Activated T-helper 1 cell treated with Interleukin-2 at 50 U/mL for 16 hours (primary cell): ENCODE measurements around the gene AUTS2.
"Not testable (repeated sequence)": the region's sequence is repeated elsewhere in the genome, so short reads cannot be mapped to it uniquely, and the experiment has no call there.

Experiments used
- DNase-seq: peaks from one replicate; pipeline ENCODE4 v3.0.0-alpha.2; 2020; ENCODE audit warnings: low read depth

Gene AUTS2

DNA sequence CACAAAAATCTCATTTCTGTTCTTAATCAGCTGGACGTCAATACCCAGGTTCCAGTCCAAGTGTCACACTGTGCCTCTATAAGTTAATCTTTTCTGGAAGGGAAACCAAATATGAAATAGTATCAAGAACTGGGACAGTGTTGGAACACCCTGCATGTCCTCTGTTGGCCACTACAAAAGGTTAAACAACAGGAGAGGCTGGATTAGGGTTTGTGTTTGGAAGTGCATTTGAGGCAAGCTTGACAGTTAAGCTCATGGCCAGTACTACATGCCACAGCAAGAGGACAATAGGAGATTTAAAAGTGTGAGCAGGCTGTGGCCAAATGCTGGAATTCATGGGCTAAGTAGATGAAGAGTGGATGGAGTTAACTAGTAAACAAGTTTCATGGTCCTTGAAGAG lies 751.5 kb downstream of the AUTS2 start:
- DNase-seq: no peak

DNA sequence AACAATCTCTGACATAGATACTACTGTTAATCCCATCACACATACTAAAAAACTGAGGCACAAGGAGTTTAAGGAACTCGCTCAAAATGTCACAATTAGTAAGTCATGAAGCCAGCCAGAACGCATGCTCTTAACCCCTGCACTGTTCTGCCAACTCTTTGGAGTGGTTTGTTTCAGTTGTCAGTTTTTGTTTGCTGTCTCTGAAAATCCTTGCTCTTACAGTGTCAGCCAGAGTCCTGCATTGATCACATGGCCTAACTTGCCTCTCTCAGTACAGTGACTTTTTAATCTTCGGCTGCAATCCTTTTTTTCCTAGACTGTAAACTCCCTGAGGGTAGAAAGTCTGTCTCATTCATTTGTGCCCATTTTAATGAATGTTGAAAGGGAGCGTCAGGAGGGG lies 753.8 kb downstream of the AUTS2 start:
- DNase-seq: no peak

- no peak for DNase-seq
Measured at GRCh38 chr7:70352906-70353305, 754.6 kb downstream of the AUTS2 start.

- no peak for DNase-seq
Measured at GRCh38 chr7:70353330-70353945, 755.2 kb downstream of the AUTS2 start.

DNA sequence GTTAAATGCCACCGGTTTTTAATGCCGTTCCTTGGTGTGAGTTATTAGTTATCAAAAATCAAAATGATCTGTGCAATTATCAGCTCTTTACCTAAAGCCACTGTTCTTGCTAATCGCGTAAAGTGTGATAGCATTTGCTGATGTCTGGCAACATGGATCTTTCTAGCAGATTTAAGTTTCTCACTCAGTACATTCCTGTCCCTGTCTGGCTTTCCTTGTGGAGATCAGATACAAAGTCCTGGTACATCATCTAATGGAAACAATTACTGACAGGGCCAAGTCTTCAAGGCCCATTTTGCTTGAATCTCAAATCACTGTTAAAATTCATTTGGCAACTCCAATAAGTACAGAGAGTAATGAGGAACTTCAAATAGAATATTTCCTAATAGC lies 755.7 kb downstream of the AUTS2 start:
- DNase-seq: no peak

DNA sequence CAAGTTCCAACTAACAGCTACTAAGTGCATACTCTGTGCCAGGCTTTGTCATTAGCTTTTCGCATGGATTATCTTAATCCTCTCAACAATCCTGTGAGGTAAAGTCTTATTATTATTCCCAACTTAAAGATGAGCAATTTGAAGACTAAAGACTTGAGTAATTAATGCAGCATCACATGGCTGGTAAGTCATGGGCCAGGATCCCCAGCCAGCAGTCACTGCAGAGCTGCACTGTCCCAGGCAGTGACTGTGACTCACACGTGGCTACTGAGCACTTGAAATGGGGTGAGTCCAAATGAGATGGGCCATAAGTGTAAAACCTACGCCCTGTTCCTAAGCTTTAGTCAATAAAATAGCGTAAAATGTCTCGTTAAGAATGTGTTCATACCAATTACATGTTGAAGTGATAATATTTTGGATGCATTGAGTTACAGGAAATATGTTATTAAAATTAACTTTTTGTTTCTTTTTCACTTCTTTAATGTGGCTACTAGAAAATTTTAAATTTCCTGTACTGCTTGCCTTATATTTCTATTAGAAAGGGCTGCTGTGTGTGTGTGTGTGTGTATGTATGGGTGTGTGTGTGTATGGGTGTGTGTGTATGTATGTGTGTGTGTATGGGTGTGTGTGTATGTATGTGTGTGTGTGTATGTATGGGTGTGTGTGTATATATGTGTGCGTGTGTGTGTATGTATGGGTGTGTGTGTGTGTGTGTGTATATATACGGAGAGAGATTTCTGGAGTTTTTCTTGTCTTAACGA lies 756.3 kb downstream of the AUTS2 start:
- DNase-seq: no peak

DNA sequence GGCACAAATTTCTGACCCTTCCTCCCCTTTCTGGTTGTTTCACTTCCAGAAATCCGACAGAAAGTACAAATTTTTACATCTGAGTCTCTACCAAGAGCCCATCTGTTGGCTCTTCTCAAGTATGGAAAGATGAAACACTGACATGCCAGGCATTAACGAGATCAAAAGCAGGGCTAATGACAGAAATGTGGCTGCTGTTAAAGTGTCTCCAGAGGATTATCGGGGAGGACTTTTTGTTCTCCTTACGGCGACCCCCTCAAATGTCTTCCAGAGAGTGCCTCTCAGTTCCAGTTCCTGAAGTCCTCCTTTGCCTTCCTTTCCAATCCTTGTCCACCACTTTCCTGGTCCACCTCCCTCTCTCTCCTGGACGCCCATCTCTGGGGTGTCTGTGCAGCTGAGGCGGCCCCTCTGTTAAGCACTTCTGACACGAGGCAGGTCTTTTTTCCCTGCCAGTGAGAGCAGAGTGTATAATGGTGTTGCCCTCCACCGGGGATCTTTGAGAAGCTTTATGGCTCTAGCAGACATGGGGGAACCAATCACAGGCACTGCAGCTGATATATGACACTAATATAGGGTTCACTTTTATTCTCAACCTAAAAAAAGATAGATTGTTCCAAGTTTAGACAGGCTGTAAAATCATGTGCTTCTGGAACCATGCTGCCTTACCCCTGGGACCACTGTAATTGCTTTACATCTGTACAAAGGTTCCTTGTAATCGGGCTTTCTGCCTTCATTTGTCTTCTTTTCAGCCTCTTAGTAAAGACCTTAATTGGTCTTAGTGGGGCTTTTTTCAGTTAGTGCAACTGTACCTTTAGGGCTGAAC lies 757.1 kb downstream of the AUTS2 start:
- DNase-seq: no peak

GRCh38 chr7:70356085-70356786 lies 758.0 kb downstream of the AUTS2 start:
- no peak for DNase-seq

GRCh38 chr7:70356787-70357328 lies 758.6 kb downstream of the AUTS2 start:
- DNase-seq: no peak

- DNase-seq: no peak
Measured at GRCh38 chr7:70360557-70360956, 762.3 kb downstream of the AUTS2 start.

DNA sequence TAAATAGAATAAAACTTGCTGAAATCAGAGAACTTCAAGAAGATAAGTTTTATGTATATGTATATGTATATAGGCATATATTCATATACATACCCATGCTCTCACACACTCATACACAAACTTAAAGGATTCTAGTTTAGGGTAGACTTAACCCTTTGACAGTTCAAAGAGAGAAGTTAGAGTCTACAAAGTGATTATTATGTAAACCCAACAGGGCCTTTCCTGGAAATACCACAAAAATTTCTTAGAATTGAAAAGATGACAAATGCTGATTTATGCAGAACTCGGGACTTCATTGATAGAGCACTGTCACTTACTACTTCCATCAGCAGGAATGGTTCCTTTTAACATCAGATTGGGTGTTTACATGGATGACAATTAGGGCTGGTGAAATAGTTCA lies 763.5 kb downstream of the AUTS2 start:
- DNase-seq: no peak

GRCh38 chr7:70364393-70364792 lies 766.1 kb downstream of the AUTS2 start:
- not testable (repeated sequence) for DNase-seq

DNA sequence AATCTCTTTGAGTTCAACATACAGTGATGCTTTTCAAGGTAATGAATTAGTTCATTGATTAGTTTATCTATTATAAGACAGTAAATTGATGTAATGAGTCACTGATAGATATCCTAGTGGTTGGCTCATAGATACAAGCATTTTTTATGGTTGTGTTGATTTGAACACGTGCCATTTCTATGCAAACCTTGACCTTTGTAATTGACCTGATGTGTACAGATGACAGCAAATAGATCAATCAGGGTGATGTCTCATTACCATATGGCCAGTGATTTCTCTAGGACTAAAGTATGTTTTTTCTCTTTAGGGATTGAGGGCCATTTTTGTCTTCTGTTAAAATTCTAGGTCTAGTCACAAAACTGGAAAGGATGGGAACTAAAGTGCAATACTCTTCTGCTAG lies 773.4 kb downstream of the AUTS2 start:
- DNase-seq: no peak

DNA sequence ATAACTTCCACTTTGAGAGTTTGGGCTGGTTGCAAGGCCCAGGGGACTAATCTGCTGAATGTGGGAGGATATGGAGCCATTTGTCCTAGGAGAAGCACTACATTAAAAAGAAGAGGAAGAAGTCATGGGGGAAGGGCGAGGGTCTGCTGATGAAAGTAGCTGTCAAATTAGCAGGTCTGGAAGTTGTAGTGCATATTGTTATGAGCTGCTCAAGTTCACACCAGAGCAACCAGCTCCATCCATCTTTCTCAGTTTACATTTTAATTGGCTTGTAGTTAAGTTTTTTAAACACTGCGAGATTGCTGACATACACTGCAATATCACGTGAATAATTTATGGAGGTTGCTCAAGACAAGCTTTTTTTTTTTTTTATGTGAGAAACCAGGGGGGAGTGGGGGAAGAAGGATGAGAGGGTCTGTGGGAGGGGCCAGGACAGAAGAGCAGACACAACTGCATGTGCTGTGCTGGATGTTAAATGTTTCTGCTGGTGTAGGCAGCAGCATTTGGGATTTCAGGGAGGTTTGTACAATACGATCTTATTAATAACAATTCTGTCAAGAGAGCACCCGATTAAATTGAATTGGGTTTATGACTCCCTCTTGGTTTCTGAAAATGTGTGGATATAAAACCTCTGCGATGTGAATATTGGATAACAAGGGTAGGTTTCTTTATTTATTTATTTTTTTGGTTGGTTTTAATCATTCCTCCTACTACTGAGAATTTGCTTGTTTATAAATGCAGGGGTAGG lies 774.7 kb downstream of the AUTS2 start:
- no peak for DNase-seq

DNA sequence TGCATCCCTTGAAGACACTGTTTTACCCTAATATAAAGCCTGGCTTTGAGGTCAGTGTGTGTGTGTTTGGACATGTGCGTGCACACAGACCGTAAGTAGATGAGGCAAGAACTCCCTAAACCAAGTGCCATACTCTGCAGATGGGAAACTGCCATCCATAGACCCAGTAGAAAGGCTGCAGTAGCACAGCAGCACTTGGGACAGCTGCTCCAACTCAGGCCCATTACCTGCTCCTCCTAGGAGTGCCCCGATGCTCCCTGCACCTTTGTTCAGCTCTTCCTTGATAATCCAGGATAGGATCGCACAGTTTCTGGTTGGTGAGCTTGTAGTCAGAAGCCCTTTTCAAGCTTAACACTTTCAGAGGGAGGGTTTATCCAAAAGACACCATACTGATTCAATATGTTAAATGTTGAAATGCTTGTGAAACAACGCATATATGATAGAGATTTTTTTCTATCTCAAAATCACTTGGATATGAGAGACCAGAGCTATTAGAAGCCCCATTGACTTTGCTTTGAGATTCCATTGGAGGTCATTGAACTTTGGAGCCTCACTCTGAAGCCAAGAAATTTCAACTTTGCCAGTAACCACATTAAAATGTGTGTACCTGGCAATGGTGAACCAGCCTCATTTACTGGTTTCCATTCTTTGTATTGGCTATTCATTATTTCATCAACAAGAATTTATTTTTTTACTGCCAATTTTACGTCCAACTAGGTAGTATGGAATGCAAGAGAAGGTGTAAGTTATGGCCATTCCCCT lies 776.7 kb downstream of the AUTS2 start:
- DNase-seq: no peak

DNA sequence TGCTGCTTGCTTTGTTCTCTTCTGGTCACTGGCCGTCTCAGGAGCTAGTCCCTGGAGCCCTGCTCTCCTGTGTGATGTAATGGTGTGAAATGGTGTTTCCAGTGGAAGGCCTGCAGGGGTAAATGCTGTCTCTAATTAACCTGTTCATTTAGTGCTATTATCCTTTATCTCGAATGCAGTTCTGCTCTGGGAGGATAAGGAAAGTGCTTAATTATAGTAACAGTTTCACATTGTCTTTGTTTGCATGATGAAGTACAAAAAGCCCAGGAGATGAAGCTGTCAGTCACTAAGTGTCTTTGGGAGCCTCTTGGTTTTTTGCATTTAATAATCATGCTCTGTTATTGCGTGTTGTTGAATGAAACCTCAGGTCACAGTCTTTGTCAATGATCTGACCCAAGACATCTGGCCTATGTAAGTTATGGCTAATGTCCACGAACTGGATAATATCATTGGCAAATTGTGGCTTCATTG lies 778.3 kb downstream of the AUTS2 start:
- DNase-seq: no peak

DNA sequence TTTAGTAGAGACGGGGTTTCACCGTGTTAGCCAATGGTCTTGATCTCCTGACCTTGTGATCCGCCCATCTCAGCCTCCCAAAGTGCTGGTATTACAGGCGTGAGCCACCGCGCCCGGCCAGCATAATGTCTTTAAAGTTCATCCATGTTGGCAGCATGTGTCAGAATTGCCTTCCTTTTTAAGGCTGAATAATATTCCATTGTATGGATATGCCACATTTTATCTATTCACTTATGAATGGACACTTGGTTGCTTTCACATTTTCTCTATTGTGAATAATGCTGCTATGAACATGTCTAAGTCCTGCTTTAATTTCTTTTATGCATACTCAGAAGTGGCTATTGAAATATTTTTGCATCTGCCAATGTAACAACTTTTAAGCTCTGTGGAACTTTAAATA lies 779.7 kb downstream of the AUTS2 start:
- no peak for DNase-seq

DNA sequence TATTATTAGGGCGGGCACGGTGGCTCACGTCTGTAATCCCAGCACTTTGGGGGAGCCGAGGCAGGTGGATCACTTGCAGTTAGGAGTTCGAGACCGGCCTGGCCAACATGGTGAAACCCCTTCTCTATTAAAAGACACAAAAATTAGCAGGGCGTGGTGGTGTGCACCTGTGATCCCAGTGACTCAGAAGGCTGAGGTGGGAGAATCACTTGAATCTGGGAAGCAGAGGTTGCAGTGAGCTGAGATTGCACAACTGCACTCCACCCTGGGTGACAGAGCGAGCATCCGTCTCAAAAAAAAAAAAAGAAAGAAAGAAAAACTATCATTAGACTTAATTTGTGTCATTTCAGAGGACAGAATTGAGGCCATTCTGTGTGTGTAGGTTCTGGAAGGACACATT lies 780.9 kb downstream of the AUTS2 start:
- no peak for DNase-seq

- no peak for DNase-seq
Measured at GRCh38 chr7:70380421-70381015, 782.2 kb downstream of the AUTS2 start.
